NCI-H510A treated with DMSO at 0.1 percent for 48 hours (cell line): Measurements from ENCODE around the gene KIAA1217.
"Not testable (repeated sequence)": the region's sequence is repeated elsewhere in the genome, so short reads cannot be mapped to it uniquely, and the experiment has no call there.

ENCODE experiments used
- DNase-seq: peaks from one replicate; lab custom pipeline; 2025; lab: John Stamatoyannopoulos, UW

KIAA1217 gene

DNA sequence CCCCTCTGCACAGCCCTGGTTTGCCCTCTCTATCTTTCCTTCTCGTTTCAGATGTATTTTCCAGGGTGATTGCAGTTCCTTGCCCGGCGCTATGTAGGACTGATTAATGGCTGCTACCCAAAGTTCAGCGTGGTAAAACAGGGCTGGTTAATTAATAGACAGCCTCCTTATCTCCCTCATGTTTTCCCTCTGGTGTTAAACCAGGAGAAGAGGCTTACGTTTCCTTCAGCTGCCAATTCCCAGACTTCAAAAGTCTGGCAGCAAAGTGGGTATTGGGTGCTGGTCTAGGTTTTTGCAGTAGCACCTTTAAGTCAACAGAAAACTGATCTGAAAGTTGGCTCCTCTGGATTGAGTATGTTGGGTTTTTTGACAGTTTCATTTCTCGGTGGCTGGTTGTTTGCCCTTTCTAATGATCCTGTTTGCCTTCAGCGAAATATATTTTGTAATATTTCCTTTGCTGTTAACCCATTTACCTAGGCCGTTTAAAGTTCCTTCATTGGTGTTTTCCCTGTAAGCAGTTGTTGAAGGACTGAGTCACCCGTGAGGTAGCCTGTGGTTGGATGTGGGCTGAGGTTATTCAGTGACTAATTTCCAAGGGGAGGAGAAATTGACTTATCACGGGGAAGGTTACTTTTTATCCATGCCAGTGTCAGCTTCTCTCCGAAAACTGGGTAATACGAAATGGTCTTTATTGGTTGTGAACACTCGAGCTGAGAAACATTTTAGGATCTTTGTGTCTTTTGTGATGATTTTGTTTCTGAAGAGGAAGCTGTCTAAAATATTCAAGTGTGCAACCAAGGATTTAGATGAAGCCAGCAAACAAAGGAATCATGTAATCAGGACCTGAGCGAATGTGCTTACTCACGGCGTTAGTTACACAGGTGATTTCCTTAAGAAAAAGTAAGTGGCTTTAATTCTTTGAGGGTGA, 257.2 kb downstream of the KIAA1217 start:
- no peak for DNase-seq

DNA sequence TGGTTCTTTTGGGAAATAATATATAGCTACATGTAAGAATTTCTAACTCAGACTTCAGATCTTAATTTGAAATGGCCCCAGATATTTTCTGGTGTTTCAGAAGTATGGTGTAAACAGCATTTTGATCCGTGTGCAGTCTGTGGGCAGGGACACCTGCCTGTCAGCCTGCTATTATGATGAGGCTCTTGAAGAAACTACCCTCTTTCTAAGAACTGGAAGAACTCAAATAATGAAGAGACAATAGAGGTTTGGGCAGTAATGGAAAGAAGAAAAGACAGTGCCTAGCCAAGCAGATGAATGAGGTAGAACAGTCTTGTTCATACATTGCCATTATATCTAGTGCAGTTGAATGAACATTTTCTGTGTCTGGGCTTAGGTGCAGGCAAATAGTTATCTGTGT, 258.2 kb downstream of the KIAA1217 start:
- no peak for DNase-seq

DNA sequence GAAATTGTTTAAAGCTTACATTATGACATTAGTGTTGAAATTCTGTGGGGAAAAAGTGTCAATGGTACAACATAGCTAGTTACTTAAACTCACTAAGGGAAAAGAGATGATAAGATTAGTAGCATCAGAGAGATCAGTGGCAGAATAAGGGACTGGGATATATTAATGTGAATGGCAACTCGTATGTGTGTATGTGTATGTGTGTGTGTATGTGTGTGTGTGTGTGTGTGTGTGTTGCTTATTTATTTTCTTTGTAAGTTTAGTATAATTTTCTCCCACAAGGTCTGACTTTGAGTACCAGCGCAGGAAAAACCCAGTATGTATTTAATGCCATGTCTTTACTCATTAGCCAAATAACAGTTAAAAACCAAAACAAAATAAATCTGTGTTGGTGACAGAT, 258.7 kb downstream of the KIAA1217 start:
- no peak for DNase-seq

DNA sequence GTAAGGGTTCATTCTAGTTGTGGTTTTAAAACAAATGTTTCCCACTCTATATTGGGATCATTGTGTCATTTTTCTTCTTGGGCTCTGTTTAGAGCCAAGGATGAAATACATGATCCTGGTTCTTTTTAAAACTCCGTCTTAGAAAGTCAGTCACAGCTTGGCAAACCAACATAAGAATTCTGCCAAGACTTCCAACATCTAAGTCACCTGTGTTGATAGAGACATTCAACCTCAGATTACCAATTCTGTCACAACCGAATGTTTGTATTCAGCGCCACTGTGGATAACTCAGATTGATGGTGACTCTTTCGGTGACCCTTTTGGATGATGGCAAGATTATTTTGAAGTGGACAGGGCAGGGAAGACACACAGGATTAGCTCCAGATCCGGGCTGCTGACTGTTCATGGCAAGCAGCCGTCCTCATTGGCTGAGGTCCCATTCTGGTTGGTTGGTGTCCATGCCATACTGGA, 259.4 kb downstream of the KIAA1217 start:
- no peak for DNase-seq

DNA sequence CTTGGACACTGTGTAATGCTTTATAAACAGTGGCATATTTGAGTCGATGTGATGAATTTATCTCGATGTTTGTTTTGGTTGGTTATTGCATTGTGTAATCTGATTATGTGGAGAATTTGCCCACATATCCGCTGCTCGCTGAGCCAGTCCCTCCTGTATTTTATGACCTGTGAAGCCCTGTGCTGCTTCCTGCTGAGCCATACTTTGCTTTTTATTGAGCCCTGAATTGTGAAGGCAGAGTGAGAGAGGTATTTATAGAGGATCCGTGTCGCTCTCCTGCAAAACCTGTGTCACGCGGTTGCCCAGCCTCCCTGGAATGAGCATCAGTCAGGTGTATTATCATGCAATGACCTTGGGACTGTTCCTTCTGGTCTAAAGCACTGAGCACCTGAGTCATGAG, 261.1 kb downstream of the KIAA1217 start:
- no peak for DNase-seq

DNA sequence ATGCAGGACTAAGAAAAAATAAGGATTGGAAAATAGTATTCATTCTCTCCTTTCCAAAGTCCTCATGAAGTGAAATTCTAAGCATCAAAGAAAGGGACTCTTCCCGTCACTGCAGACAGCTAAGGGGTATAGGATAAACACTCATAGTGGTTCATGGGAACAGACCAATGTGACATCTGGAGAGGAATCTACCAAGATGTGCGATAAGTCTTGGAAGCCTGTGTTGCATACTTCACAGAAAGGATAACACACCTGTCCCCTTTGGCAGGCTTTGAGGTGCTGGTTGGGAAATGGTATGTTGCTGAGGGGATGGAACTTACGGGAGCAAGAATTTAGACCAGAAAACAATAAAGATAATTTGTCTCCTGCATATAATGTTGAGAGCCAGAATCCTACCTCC, 266.7 kb downstream of the KIAA1217 start:
- no peak for DNase-seq

DNA sequence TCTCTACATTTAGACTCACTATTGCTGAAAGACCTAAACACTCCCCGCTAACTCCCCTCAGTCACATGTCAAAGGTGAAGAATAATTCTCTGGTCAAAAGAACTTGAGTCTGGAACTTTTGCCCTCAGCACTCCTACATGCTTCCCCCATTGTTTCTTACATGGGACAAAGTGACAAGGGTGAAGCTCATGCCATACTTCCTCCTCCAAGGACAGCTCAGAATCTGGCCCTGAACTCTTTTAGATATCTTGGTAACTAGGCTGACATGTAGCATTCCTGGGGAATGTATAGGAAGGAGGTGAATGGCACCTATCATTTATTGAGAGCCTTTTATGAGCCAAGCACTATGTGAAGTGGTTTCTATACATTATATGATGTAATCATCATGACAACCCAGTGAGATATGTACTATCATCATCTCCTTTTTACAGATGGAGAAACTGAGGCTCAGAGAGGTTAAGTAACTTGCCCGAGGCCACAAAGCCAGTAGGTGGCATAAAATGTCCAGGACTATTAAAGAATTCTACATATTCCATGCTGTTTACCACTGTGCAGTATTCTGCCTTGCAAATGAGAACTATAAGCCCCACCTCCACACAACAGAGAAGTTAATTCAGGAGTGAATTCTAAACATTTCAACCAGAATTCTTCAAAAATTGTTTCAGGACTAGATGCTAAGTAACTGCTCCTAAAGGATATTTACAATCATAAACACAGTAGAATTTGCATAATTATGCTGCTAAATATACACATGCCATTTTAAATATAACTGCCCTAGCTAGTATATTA, 268.2 kb downstream of the KIAA1217 start:
- DNase-seq: no peak

DNA sequence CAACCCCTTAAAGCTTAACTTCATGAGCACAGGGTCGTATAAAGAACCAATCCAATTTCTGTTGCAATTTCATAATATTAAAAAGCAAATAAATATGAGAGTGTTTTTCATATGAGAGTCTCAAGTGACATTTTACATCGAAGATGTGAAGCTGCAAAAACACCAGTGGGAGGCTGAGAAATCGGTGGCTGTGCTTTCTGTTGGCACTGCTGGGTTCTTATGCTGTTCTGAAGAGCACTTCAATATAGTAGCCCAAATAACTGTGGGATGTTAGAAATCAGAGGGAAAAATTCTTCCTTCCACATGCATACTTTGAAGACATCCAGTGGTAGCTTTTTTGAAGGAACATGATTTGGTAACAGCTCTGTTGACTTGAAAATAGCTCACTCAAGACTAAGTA, 269.0 kb downstream of the KIAA1217 start:
- no peak for DNase-seq

DNA sequence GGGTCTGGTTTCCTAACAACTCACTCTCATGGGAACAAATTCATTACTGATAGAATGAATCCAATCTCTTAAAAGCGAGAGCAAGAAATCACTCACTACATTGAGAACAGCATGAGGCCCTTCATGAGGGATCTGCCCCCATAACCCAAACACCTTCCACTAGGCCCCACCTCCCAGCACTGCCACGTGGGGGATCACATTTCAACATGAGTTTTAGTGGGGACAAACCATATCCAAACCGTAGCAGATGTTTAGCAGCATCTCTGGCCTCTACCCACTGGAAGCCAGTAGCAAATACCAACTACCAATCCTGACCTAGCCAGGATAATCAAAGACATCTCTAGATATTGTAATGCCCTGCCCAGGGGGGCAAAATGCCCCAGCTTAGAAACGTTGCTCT, 270.9 kb downstream of the KIAA1217 start:
- no peak for DNase-seq

DNA sequence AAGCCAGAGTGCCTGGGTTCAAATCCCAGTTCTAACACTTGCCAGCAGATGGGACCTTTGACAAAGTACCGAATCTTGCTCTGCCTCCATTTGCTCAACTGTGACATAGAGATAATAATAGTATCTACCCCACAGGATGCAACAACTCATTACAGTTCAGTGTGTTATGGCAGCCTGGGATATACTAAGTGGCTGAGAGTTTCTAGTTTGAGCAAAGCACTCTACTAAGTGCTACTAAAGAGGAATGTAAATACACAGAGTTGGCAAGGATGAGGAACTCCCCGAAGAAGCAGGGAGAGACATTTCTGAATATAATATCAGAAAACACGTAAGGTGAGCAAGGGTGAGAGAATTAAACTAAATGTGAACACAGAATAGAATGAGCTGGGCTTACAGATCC, 271.5 kb downstream of the KIAA1217 start:
- DNase-seq: no peak

DNA sequence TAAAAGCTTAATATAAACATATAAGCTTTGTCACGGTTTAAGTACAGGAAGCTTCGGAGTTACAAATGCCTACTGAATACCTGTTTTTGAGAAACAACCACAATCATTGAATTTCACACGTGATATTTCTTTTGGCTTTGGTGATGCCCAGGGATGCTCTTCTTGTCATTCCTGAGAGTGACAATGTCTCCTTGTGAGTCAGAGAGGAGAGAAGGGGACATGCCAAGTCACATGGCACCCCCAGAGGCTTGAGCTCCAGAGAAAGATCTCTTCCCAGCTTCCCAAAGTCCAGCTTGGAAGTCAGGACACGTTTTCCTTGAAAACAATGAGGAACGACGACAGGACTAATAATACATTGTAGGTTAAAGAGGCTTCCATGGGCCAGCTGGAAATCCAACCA, 272.3 kb downstream of the KIAA1217 start:
- no peak for DNase-seq

DNA sequence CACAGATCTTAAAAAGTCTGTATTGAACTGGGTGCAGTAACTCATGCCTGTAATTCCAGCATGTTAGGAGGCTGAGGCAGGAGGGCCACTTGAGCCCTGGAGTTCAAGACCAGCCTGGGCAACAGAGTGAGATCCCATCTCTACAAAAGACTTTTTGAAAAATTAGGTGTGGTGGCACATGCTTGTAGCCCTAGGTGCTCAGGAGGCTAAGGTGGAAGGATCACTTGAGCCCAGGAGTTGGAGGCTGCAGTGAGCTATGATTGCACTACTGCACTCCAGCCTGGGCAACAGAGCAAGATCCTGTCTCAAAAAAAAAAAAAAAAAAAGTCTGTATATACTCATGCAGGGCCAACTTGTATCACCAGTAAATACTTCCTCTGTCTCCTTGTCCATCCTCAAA, 273.8 kb downstream of the KIAA1217 start:
- not testable (repeated sequence) for DNase-seq

DNA sequence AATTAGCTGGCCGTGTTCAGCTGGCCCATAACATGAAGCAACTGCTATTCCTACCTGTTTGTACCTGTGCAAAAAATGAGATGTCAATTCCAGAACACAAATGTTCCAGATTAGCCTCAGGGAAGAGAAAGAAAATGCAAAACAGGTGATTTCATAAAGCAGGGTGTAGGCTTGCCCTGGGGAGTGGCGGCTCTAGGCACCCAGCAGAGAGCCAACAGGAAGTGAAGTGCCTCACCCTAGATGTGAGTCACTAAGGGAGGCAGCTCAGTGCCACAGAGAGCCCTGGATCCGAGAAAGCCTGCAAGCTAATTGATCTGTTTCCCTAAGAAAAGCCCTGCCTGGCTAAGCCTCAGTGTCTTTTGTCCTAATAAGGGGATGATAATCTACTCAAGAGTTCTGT, 274.8 kb downstream of the KIAA1217 start:
- DNase-seq: no peak

DNA sequence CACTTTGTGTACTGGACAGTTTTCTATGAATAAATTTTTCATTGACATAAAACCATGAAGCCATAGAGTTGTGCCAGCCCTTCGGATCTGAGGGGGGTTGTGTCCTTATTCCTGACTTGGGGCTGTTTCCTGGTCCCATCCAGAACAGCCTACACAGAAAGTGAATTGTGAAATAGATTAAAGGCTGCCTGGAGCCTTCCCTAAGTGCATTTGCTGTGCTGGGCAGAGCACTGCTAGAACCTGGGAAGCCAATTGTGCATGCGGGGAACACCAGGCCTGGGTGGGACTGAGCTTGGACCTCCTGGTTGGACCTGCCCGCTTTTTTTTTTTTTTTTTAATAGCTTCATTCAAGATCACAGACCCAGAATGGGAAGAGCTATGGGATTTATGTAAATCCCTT, 275.8 kb downstream of the KIAA1217 start:
- DNase-seq: no peak

DNA sequence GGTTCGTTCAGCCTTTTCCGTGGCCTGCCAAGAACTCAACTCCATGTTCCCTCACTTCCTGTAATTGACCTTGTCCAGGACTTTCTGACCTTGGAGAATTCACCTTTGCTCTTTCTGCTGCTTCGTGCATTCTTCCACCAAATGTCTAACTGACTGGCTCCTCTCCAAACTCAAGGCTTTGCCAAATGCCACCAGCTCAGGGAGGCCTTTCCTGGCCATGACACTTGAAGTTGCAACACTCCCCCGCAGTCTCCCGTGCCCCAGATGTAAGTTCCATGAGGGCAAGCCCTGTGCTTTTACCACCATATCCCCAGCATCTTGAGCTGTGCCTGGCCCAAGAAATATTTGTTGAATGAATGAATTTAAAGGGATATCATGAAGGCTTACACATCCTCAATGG, 276.4 kb downstream of the KIAA1217 start:
- no peak for DNase-seq

DNA sequence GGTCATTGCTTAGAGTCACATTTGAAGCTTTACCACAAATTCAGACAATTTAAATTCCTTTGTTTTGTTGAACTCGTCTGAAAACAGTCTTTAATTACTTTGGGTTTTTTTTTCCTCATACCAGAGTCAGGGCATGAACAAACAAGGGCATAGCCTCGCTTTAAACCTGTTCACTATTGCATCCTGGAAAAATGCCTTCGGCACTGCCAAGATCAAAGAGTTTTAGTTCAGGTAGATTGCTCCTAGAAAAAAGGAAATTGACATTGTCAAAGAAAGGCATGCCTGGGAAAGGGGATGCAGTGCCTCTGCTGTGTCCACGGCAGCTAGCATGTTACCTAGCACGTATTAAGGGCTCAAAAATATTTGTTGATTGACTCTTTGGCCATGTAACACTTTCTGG, 279.7 kb downstream of the KIAA1217 start:
- DNase-seq: no peak

DNA sequence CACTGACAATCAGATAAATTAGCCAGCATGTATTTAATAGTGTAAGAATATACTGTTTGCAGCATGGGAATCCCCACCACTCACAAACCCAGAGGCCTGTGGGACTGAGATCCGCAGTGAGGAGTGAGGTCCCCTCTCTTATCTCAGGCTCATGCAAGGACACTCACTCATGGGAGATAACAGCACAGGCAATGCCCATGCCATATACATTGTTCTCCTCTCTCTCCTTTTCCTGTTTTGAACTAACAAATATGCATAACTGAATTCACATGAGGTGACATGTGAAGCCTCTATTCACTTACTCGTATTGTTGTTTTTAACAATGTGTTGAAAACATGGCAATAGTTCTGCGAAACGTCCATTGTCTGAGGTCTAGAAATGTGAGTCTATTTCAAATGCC, 284.2 kb downstream of the KIAA1217 start:
- no peak for DNase-seq

DNA sequence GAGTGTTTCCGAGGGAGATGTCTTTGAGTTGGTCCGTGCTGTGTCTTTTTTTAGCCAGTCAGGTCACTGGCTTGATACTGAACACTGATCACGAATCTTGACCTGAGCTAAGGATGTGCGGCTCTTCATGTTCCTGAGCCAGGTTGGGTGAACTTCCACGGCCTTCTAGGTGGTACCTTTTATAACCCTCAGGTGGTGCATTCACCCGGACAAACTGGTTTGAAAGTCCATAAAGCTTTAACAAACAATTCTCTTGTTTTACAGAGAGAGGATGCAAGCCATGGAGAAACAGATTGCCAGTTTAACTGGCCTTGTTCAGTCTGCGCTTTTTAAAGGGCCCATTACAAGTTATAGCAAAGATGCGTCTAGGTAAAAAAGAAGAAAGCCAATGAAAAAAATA, 285.3 kb downstream of the KIAA1217 start:
- no peak for DNase-seq

DNA sequence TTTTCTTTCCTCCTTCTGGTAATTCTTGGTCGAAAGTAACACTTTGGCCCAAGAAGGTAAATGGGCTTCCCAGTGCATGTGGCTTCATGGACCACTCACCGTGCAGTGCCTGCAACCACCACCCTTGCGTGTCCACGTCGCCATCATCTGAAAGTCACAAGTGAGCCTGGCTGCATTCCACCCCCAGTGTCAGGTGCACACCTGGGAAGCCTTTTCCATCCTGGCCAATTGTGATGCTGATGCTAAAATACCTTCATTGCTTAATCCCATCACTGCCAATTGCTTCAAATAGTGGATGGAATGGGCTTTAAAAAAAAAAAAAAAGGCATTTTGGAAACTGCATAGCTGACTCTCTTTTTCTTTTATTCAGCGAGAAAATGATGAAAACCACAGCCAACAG, 285.8 kb downstream of the KIAA1217 start:
- no peak for DNase-seq

DNA sequence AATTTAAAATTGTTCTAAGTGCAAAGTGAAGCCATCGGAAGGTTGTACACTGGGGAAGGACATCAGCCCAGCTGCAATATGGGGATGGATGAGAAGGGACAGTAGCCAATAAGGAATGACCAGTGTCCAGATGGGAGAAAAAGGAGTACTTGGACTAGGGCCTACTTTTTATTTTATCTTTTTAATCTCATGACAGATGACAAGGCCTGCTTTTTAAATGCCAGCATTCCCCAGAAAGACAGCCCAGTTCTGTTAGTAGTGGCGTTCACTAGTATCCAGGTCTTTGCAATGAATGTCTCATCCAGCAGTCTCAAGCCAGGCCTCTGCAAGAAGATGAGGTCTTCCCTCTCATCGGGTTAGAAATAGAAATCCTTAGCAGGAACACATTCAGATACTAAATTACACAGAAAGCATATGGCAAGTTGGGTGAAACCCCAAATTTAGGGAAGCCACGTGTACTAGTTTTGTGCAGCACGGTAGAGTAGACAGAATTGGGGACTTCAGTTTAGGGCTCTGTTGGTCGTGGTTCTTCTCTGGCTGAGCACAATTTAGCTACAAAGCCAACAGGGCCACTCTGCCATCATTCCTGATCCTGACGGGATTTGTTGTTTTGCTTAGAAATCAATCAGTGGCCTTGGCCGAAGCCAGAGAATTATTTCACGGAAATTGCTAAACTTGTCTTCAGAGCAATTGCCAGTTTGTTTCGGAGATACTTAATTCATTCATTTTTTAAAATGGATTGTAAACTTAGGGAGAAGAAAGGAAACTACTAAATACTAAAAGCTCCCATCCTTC, 286.9 kb downstream of the KIAA1217 start:
- no peak for DNase-seq

DNA sequence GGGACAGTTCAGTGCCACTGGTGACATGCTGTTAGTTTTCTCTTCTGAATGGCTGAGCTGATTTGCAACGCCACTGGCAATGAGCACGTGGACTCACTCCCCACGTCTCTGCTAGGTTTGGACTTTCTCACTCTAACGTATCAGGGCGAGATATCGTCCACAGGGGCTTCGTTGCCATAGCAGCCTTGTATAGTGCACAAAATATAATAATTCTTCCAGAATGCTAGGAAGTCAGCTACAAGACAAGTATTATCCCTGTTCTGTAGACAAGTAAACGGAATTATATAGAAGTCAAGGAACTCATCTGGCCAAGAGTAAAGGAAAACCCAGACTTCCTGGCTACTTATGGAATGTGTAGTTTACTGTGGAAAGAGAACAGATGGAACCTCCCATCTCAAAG, 288.0 kb downstream of the KIAA1217 start:
- DNase-seq: no peak

DNA sequence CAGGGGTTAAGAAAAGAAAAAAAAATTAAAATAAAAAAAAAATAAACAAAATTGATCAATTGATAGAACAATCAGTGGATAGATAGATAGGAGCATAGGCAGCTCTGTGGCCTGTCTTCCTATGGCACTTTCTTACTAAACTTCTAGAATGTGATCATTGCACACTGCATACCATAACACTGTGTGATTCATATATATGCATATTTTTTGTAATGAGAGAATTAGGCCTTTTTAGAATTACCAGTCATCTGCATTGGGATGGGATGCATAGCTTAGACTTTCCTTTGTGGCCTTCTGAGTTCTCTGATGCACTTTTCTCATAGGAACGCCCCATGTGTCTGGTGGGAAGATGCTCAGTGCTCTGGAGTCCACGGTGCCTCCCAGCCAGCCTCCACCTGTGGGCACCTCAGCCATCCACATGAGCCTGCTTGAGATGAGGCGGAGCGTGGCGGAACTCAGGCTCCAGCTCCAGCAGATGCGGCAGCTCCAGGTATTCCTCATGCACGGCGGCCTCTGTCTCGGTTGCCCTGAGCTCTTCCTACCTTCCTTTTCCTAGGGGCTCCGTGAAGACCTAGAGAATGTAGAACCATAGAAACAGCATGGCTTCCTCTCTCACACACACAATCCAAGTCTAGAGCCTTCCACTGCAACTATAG, 292.2 kb downstream of the KIAA1217 start:
- no peak for DNase-seq
